ENCODE data around the gene FHAD1.

DNA sequence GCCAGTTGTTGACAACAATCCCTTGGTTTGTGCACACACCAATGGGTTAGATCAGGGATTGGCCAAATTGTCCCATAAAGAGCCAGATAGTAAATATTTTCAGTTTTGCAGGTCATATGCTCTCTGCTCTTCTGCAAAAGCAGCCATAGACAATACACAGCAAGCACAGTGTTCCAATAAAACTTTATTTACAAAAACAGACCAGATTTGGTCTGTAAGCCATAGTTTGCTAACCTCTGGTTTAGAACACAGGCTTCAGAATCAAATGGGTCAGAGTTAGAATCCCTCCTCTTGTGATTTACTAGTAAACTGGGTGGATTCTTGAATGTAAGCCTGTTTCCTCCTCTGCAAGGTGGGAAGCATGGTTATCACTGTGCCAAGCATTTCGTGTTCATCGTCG is 97.4 kb downstream of the FHAD1 start:
- TF ChIP-seq CTCF (IDR thresholded peaks at IDR 0.05) (no peak), POLR2A (IDR thresholded peaks at IDR 0.05) (no peak)

Measured in right lobe of liver (tissue), 4 donors.